HG02610 (cell line): Measurements from ENCODE around the gene SLC1A7.
"Not testable (repeated sequence)": the region's sequence is repeated elsewhere in the genome, so short reads cannot be mapped to it uniquely, and the experiment has no call there.

ENCODE experiments used
- ATAC-seq: cut with Tn5 transposase; IDR thresholded peaks from one replicate; pipeline ENCODE4 v1.9.1; 2021; ENCODE audit warnings: mild to moderate bottlenecking, moderate library complexity; ENCODE audit not compliant: unreplicated experiment

SLC1A7 gene

GRCh38 chr1:53142226-53142853 lies at the start of gene SLC1A7:
Gene SLC1A7, minus strand, starts transcription at chr1:53142638. Its CDS starts 189 bp downstream, at chr1:53142449.
- ATAC-seq: no peak

- ATAC-seq: no peak
Measured at GRCh38 chr1:53190210-53190611, 47.8 kb upstream of the SLC1A7 start.

GRCh38 chr1:53189061-53189460 lies 46.6 kb upstream of the SLC1A7 start:
- no peak for ATAC-seq

GRCh38 chr1:53188099-53188498 lies 45.7 kb upstream of the SLC1A7 start:
- no peak for ATAC-seq

GRCh38 chr1:53187401-53187800 lies 45.0 kb upstream of the SLC1A7 start:
- ATAC-seq: no peak

GRCh38 chr1:53186533-53186932 lies 44.1 kb upstream of the SLC1A7 start:
- no peak for ATAC-seq

GRCh38 chr1:53185955-53186297 lies 43.5 kb upstream of the SLC1A7 start:
- not testable (repeated sequence) for ATAC-seq

- ATAC-seq: no peak
Measured at GRCh38 chr1:53183095-53183990, 40.9 kb upstream of the SLC1A7 start.

GRCh38 chr1:53182716-53183094 lies 40.3 kb upstream of the SLC1A7 start:
- ATAC-seq: no peak

- ATAC-seq: peak; percentile 54
Measured at GRCh38 chr1:53182111-53182593, 39.7 kb upstream of the SLC1A7 start.

GRCh38 chr1:53180951-53181350 lies 38.5 kb upstream of the SLC1A7 start:
- no peak for ATAC-seq

GRCh38 chr1:53180226-53180625 lies 37.8 kb upstream of the SLC1A7 start:
- no peak for ATAC-seq

- no peak for ATAC-seq
Measured at GRCh38 chr1:53176452-53177208, 34.2 kb upstream of the SLC1A7 start.

GRCh38 chr1:53174971-53175913 lies 32.8 kb upstream of the SLC1A7 start:
- no peak for ATAC-seq

GRCh38 chr1:53172426-53173128 lies 30.1 kb upstream of the SLC1A7 start:
- ATAC-seq: no peak

GRCh38 chr1:53166912-53167311 lies 24.5 kb upstream of the SLC1A7 start:
- no peak for ATAC-seq

GRCh38 chr1:53166366-53166765 lies 23.9 kb upstream of the SLC1A7 start:
- no peak for ATAC-seq

- ATAC-seq: no peak
Measured at GRCh38 chr1:53165408-53165961, 23.0 kb upstream of the SLC1A7 start.

- no peak for ATAC-seq
Measured at GRCh38 chr1:53163291-53163768, 20.9 kb upstream of the SLC1A7 start.
